ENCODE measurements around the gene TMEM87B.

Gene TMEM87B
- total RNA-seq = 31.8 to 71.1 reads per million in 2 experiments

GRCh38 chr2:112054847-112055729 lies at the start of gene TMEM87B:
Gene TMEM87B (plus strand): TSS chr2:112055269. CDS start chr2:112055592, 323 bp downstream.
- peak; percentile 98 for DNase-seq (ENCODE audit: low read depth)

- no peak for DNase-seq (ENCODE audit: low read depth)
Observed at GRCh38 chr2:112005406-112006075, 49.5 kb upstream of the TMEM87B start.

GRCh38 chr2:112006076-112006410 lies 49.0 kb upstream of the TMEM87B start:
- no peak for DNase-seq (ENCODE audit: low read depth)

- no peak for DNase-seq (ENCODE audit: low read depth)
Observed at GRCh38 chr2:112007493-112007892, 47.6 kb upstream of the TMEM87B start.

- DNase-seq (ENCODE audit: low read depth) = no peak
Observed at GRCh38 chr2:112008910-112009485, 46.1 kb upstream of the TMEM87B start.

GRCh38 chr2:112010751-112011150 lies 44.3 kb upstream of the TMEM87B start:
- no peak for DNase-seq (ENCODE audit: low read depth)

GRCh38 chr2:112012556-112012955 lies 42.5 kb upstream of the TMEM87B start:
- DNase-seq (ENCODE audit: low read depth) = no peak

- no peak for DNase-seq (ENCODE audit: low read depth)
Observed at GRCh38 chr2:112018846-112019245, 36.2 kb upstream of the TMEM87B start.

- DNase-seq (ENCODE audit: low read depth) = no peak
Observed at GRCh38 chr2:112019569-112019982, 35.5 kb upstream of the TMEM87B start.

GRCh38 chr2:112020561-112020960 lies 34.5 kb upstream of the TMEM87B start:
- no peak for DNase-seq (ENCODE audit: low read depth)

GRCh38 chr2:112021290-112021689 lies 33.8 kb upstream of the TMEM87B start:
- no peak for DNase-seq (ENCODE audit: low read depth)

- DNase-seq (ENCODE audit: low read depth) = no peak
Observed at GRCh38 chr2:112021781-112022231, 33.3 kb upstream of the TMEM87B start.

GRCh38 chr2:112023707-112024106 lies 31.4 kb upstream of the TMEM87B start:
- DNase-seq (ENCODE audit: low read depth) = no peak

- DNase-seq (ENCODE audit: low read depth) = no peak
Observed at GRCh38 chr2:112024231-112024630, 30.8 kb upstream of the TMEM87B start.

- no peak for DNase-seq (ENCODE audit: low read depth)
Observed at GRCh38 chr2:112024896-112025491, 30.1 kb upstream of the TMEM87B start.

- DNase-seq (ENCODE audit: low read depth) = no peak
Observed at GRCh38 chr2:112026509-112026908, 28.6 kb upstream of the TMEM87B start.

GRCh38 chr2:112027767-112028166 lies 27.3 kb upstream of the TMEM87B start:
- DNase-seq (ENCODE audit: low read depth) = no peak

GRCh38 chr2:112029164-112029563 lies 25.9 kb upstream of the TMEM87B start:
- no peak for DNase-seq (ENCODE audit: low read depth)

GRCh38 chr2:112031473-112032223 lies 23.4 kb upstream of the TMEM87B start:
- no peak for DNase-seq (ENCODE audit: low read depth)

GRCh38 chr2:112032224-112032586 lies 22.9 kb upstream of the TMEM87B start:
- no peak for DNase-seq (ENCODE audit: low read depth)

- no peak for DNase-seq (ENCODE audit: low read depth)
Observed at GRCh38 chr2:112032689-112033465, 22.2 kb upstream of the TMEM87B start.

Data from T follicular helper cell (primary cell).